Measurements from ENCODE around the gene PATJ.

PATJ gene

GRCh38 chr1:62221171-62221570, 478.9 kb downstream of the PATJ start:
- DNase-seq = no peak

- DNase-seq = no peak
These were observed 480.0 kb downstream of the PATJ start for GRCh38 chr1:62222321-62222720.

GRCh38 chr1:62224182-62224581, 481.9 kb downstream of the PATJ start:
- no peak for DNase-seq

- no peak for DNase-seq
These were observed 485.2 kb downstream of the PATJ start for GRCh38 chr1:62227496-62227895.
